ENCODE results near the gene ZNF408.

The ZNF408 gene

GRCh38 chr11:46682773-46683752 lies 17.8 kb upstream of the ZNF408 start:
- no peak overlapping the region for H2AFZ ChIP-seq (ENCODE audit: low read length)
- H3K79me2 ChIP-seq (ENCODE audit: insufficient read depth, low read length) = no peaks in the 10 kb centered on the region
- H3K4me1 ChIP-seq (ENCODE audit: insufficient read depth, low read length, poor library complexity, severe bottlenecking) = peaks cover 9% of the 10 kb centered on the region
- H3K9me3 ChIP-seq (ENCODE audit: insufficient read depth, low read depth, low read length) = no peaks in the 10 kb centered on the region
- no peak overlapping the region for H3K9ac ChIP-seq (ENCODE audit: low read depth, low read length, poor library complexity, severe bottlenecking)
- no peak overlapping the region for H3K4me3 ChIP-seq (ENCODE audit: low read length, poor library complexity, severe bottlenecking)
- peaks cover 47% of the 10 kb centered on the region; the same call in 1 of the 2 replicates for H3K36me3 ChIP-seq (ENCODE audit: insufficient read depth, low read length)
- TF ChIP-seq CTCF (conservative IDR thresholded peaks at IDR 0.05; ENCODE audit: low read length) = no peak
- no peak overlapping the region for H3K4me2 ChIP-seq (ENCODE audit: low read depth, low read length, poor library complexity, severe bottlenecking)
- H3K27me3 ChIP-seq (ENCODE audit: insufficient read depth, low read length, poor library complexity, severe bottlenecking) = no peaks in the 10 kb centered on the region
- H4K20me1 ChIP-seq (ENCODE audit: insufficient read depth, low read length, poor library complexity, severe bottlenecking) = no peaks in the 10 kb centered on the region
- no peaks in the 10 kb centered on the region for H3K9me2 ChIP-seq (replicated peaks; ENCODE audit: low read depth, low read length)
- H3F3A ChIP-seq (ENCODE audit: low read depth) = no peaks in the 10 kb centered on the region

- no peak overlapping the region for H3K9ac ChIP-seq (ENCODE audit: low read depth, low read length, poor library complexity, severe bottlenecking)
- no peaks in the 10 kb centered on the region for H3F3A ChIP-seq (ENCODE audit: low read depth)
- no peaks in the 10 kb centered on the region for H3K9me2 ChIP-seq (replicated peaks; ENCODE audit: low read depth, low read length)
- no peaks in the 10 kb centered on the region for H3K9me3 ChIP-seq (ENCODE audit: insufficient read depth, low read depth, low read length)
- no peaks in the 10 kb centered on the region for H3K79me2 ChIP-seq (ENCODE audit: insufficient read depth, low read length)
- no peak overlapping the region for H3K4me3 ChIP-seq (ENCODE audit: low read length, poor library complexity, severe bottlenecking)
- H3K27me3 ChIP-seq (ENCODE audit: insufficient read depth, low read length, poor library complexity, severe bottlenecking) = no peaks in the 10 kb centered on the region
- TF ChIP-seq CTCF (conservative IDR thresholded peaks at IDR 0.05; ENCODE audit: low read length) = no peak
- H3K4me2 ChIP-seq (ENCODE audit: low read depth, low read length, poor library complexity, severe bottlenecking) = no peak overlapping the region
- H3K36me3 ChIP-seq (ENCODE audit: insufficient read depth, low read length) = peaks cover 38% of the 10 kb centered on the region; the same call in 1 of the 2 replicates
- H4K20me1 ChIP-seq (ENCODE audit: insufficient read depth, low read length, poor library complexity, severe bottlenecking) = no peaks in the 10 kb centered on the region
- peaks cover 9% of the 10 kb centered on the region for H3K4me1 ChIP-seq (ENCODE audit: insufficient read depth, low read length, poor library complexity, severe bottlenecking)
- no peak overlapping the region for H2AFZ ChIP-seq (ENCODE audit: low read length)
Observed at GRCh38 chr11:46684367-46684766, 16.5 kb upstream of the ZNF408 start.

GRCh38 chr11:46686886-46687795 lies 13.7 kb upstream of the ZNF408 start:
- Histone ChIP-seq H3K4me3 (ENCODE audit: low read length, poor library complexity, severe bottlenecking) (no peak overlapping the region), H3K9me2 (replicated peaks; ENCODE audit: low read depth, low read length) (no peaks in the 10 kb centered on the region), H4K20me1 (ENCODE audit: insufficient read depth, low read length, poor library complexity, severe bottlenecking) (no peaks in the 10 kb centered on the region), H3K4me2 (ENCODE audit: low read depth, low read length, poor library complexity, severe bottlenecking) (no peak overlapping the region), H3K9ac (ENCODE audit: low read depth, low read length, poor library complexity, severe bottlenecking) (no peak overlapping the region), H3F3A (ENCODE audit: low read depth) (no peaks in the 10 kb centered on the region), H3K4me1 (ENCODE audit: insufficient read depth, low read length, poor library complexity, severe bottlenecking) (peaks cover 9% of the 10 kb centered on the region), H3K27me3 (ENCODE audit: insufficient read depth, low read length, poor library complexity, severe bottlenecking) (no peaks in the 10 kb centered on the region), H3K9me3 (ENCODE audit: insufficient read depth, low read depth, low read length) (no peaks in the 10 kb centered on the region), H2AFZ (ENCODE audit: low read length) (no peak overlapping the region), H3K36me3 (ENCODE audit: insufficient read depth, low read length) (peaks cover 13% of the 10 kb centered on the region; the same call in 1 of the 2 replicates), H3K79me2 (ENCODE audit: insufficient read depth, low read length) (no peaks in the 10 kb centered on the region)
- no peak for TF ChIP-seq EZH2phosphoT487 (IDR thresholded peaks at IDR 0.05; ENCODE audit: borderline replicate concordance)
- no peak for TF ChIP-seq CTCF (conservative IDR thresholded peaks at IDR 0.05; ENCODE audit: low read length)
